Skeletal muscle cell (primary cell): ENCODE data around the gene GRIN1.
A peak's percentile ranks its signal among the peaks of the same experiment; 100 is the strongest.
"Not testable (repeated sequence)": the region's sequence is repeated elsewhere in the genome, so short reads cannot be mapped to it uniquely, and the experiment has no call there.

Experiments
- DNase-seq: peaks from one replicate; pipeline ENCODE4 v3.0.0-alpha.2; 2010; ENCODE audit warnings: low read depth
- H3K4me3 ChIP-seq: 2 replicates; pipeline ENCODE4 v1.5.1; 2011; ENCODE audit warnings: low read depth, mild to moderate bottlenecking, control low read depth, low read length, moderate library complexity

Gene GRIN1

GRCh38 chr9:137110911-137111787, 27.8 kb upstream of the GRIN1 start:
- H3K4me3 ChIP-seq: no peak overlapping the region
- no peak for DNase-seq

GRCh38 chr9:137111788-137112563, 27.0 kb upstream of the GRIN1 start:
- no peak for DNase-seq
- H3K4me3 ChIP-seq: no peak overlapping the region

DNA sequence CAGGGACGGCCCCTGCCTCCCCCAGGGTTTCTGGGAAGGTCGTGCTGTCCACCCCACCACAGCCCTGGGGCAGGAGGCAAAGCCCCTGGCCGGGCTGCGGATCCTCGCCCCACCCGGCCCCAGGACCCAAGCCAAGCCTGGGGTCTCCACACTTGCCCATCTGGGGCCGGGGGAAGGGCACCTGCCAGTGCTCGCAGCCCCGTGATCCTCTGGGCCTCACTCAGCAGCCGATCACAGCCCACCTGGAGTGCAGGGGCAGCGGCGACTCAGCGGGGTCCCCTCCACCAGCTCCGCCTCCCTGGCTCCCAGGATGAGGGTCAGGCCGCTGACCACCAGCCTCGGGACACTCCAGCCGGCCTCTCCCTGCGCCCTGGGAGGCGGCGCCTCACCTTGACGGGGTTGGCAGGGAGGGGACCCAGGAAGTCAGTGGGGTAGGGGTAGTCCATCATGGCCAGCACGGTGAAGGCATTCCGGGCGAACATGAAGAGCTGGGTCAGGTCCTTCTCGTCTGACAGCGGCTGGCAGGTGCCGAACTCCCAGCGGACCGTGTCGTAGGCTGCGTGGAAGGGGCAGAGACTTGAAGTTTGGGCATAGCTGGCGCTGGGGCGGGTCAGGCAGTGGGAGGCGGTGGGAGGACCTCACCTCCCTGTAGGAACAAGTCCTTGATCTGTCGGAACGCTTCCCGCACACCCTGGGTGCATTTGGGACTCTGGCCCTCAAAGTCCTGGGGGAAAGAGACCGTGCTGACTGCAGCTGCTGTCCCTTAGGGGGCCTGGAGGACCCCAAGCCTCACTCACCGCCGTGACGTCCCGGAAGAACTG, 26.2 kb upstream of the GRIN1 start:
- no peak overlapping the region for H3K4me3 ChIP-seq
- DNase-seq: no peak

- peak overlapping the region; percentile 34 for H3K4me3 ChIP-seq
- no peak for DNase-seq
These were observed 25.4 kb upstream of the GRIN1 start for GRCh38 chr9:137113385-137114159.

DNA sequence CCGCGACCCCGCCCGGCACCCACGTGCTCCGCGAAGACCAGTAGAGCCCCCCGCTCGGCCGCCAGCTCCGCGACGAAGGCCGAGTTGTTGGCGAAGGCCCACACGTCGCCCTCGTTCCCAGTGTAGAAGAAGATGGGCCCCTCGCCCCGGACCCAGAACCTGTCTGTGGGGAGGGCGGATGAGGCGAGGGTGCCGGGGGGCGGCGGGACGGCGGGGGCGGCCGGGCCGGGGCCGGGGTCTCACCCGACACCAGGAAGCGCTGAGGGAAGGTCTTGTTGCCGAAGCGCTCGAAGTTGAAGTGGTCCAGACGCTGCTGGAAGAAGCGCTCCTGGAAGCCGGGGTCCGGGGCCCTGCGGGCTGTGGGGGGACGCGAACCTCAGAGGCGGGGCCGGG, 24.7 kb upstream of the GRIN1 start:
- H3K4me3 ChIP-seq: peak overlapping the region; percentile 56
- no peak for DNase-seq

DNA sequence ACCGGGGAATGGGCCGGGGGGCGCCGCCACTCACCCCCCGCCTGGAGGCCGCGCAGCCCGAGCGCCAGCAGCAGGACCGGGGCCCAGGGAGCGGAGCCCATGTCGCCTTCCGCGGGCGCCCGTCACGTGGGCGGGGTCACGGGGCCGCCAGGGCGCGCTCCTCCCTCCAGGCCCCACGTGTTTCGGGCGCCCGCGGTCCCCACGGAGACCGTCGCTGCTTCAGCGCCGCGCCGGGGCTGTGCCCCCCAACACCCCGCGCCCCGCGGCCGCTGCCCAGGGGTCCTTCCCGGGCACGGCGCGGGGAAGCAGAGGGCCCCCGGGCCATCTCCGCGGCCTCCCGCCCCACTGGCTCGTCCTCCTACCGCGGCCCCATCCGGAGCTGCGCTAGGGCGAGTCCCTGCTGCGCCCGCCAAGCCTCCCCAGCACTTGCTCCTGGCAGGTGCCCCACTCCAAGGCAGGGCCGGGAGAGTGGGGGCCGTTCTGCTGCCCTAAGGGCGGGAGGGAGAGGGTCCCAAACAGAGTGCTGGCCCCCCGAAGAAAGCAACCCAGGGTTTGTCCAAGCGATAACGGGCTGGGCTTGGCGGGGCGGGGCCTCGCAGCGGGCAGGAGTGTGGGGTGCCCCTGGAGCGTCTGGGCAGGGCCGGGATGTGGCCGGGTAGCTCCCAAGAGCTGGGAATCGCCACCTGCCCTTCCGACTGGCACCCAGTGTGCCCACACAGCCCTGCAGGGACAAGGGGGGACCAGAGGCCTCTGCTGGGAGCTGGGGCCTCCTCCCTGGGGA, 24.2 kb upstream of the GRIN1 start, which contains the start of gene DPP7:
Gene DPP7, minus strand, starts transcription at position 121 of the 781 bp plus-strand sequence. Its CDS starts 20 bp downstream, at position 101.
- no peak for DNase-seq

DNA sequence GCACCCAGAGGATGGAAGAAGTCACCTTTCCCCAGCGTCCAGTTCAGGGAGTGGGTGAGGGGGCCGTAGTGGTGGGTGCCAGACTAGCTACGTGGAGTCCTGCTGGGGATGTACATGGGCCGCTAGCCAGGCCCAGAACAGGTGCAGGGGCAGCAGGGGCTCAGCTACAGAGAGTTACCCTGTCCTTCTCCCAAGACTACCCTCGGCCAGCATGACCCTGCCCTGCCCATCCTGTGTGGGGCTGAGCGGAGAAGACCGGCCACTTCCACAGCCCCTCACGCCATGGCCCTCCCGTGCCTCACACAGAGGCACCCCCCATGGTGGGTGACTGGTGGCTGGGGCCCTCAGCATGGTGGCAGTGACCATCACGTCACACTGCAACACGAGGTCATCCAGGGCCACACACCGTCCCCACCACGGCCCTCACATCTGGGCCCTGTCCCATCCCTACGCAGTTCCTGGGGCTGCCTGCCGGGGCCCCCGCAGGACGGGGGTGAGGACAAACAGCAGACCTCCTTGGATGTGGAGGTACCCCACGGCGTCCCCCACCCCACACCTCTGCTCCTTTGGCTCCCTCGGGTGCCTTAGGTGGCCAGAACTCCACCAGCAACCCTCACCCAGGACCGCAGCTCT, 23.4 kb upstream of the GRIN1 start:
- H3K4me3 ChIP-seq: no peak overlapping the region
- no peak for DNase-seq

More for the DNA sequence above, 24.2 kb upstream of the GRIN1 start, which contains the start of gene DPP7:
- peak within 1 kb of the TSS; percentile 56 for H3K4me3 ChIP-seq

- no peak for DNase-seq
- H3K4me3 ChIP-seq: no peak overlapping the region
These were observed 22.9 kb upstream of the GRIN1 start for GRCh38 chr9:137116027-137116507.

- DNase-seq: no peak
- no peak overlapping the region for H3K4me3 ChIP-seq
These were observed 22.2 kb upstream of the GRIN1 start for GRCh38 chr9:137116728-137117127.

DNA sequence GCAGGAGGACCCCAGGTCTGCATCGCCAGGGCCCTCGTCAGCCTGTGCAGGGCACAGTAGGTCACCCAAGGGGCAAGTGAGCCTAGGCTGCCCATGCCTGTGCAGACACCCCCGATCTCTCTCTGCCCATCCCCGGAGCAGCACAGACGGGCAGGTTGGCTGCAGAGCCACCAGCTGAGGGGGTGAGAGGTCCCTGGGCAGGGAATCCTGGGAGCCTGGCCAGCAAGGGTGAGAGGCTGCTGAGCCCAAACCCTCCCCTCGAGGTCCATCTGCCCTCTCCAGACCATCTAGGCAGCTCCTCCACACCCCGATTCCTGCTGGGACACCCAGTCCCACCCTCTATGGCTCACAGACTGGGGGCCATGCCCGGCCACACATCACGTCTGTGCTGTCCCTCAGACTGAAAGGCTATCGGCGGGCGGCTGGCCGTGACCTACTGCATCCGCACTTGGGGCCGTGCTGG, 21.7 kb upstream of the GRIN1 start:
- DNase-seq: no peak
- H3K4me3 ChIP-seq: no peak overlapping the region

DNA sequence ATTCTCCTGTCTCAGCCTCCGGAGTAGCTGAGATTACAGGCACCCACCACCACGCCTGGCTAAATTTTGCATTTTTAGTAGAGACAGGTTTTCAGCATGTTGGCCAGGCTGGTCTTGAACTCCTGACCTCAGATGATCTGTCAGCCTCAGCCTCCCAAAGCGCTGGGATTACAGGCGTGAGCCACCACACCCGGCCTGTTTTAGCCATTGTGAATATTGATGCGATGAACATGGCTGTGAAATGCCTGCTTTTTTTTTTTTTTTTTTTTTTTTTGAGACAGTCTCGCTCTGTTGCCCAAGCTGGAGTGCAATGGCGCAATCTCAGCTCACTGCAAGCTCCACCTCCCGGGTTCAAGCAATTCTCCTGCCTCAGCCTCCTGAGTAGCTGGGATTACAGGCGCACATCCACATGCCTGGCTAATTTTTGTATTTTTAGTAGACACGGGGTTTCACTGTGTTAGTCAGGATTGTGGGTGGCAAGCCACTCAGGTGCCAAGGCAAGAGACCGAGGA, 20.8 kb upstream of the GRIN1 start:
- DNase-seq: not testable (repeated sequence)

GRCh38 chr9:137121927-137122795, 16.8 kb upstream of the GRIN1 start:
- not testable (repeated sequence) for DNase-seq, H3K4me3 ChIP-seq

More for the DNA sequence above, 20.8 kb upstream of the GRIN1 start:
- not testable (repeated sequence) for H3K4me3 ChIP-seq

- H3K4me3 ChIP-seq, DNase-seq: not testable (repeated sequence)
These were observed 16.0 kb upstream of the GRIN1 start for GRCh38 chr9:137122796-137123467.

DNA sequence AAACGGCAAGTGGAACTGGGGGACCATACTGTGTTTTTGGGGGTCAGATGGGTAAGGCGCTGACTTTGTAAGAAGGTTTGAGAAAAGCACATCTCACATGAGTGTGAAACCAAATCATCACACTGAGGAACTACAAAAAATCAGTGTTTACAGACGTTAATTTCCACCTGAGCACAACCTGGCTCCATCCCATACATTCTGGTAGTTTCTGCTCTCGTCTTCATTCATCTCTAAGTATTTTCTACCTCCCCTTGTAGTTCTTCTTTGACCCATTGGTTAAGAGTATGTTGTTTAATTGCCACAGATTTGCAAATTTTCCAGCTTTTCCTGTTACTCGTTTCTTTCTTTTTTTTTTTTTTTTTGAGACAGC, 15.5 kb upstream of the GRIN1 start:
- no peak overlapping the region for H3K4me3 ChIP-seq
- no peak for DNase-seq

DNA sequence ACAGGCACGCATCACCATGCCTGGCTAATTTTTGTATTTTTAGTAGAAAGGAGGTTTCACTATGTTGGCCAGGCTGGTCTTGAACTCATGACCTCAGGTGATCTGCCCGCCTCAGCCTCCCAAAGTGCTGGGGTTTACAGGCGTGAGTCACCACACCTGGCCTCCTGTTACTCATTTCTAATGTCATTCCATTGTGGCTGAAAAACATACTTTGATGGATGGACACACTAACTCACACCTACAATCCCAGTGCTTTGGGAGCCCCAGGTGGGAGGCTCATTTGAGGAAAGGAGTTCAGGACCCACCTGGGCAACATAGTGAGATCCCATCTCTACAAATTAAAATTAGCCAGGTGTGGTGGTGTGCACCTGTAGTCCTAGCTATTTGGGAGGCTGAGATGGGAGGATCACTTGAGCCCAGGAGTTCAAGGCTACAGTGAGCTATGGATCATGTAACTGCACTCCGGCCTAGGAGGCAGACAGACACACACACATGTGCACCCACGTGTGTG, 14.9 kb upstream of the GRIN1 start:
- not testable (repeated sequence) for H3K4me3 ChIP-seq, DNase-seq

GRCh38 chr9:137126786-137127185, 12.2 kb upstream of the GRIN1 start:
- no peak overlapping the region for H3K4me3 ChIP-seq
- no peak for DNase-seq
